Upper lobe of left lung (tissue), 4 donors: Measurements from ENCODE around the gene MCF2L2.

Source experiments
- CTCF ChIP-seq, 6 experiments: fragments of 450-650 bp in 4 of 6; fragments of 200-600 bp in 2 of 6; sonication (generic) in 2 of 6; IDR thresholded peaks; one replicate each; pipeline ENCODE4 v1.5.1; 2016 to 2019; ENCODE audit warnings: antibody characterized with exemption in 6 of 6
- EP300 ChIP-seq, 4 donors: sonication (generic); formaldehyde crosslinking; IDR thresholded peaks; one replicate each; pipeline ENCODE4 v1.5.1; 2017; ENCODE audit warnings: antibody characterized with exemption in 4 of 4, control low read depth in 2 of 4
- POLR2A ChIP-seq, 4 donors: fragments of 450-650 bp; IDR thresholded peaks; one replicate each; pipeline ENCODE4 v1.5.1; 2016 to 2017; ENCODE audit warnings: antibody characterized with exemption in 4 of 4, mild to moderate bottlenecking in 2 of 4
- POLR2AphosphoS5 ChIP-seq, 2 donors: sonication (generic); formaldehyde crosslinking; IDR thresholded peaks; one replicate each; pipeline ENCODE4 v1.5.1; 2017; ENCODE audit warnings: antibody characterized with exemption in 2 of 2

GRCh38 chr3:183156266-183156665 is 272.2 kb downstream of the MCF2L2 start:
- no peak for TF ChIP-seq CTCF (IDR thresholded peaks at IDR 0.05)
- TF ChIP-seq POLR2A (IDR thresholded peaks at IDR 0.05) = no peak
- no peak for TF ChIP-seq EP300 (IDR thresholded peaks at IDR 0.05)
- TF ChIP-seq POLR2AphosphoS5 (IDR thresholded peaks at IDR 0.05) = no peak
